ENCODE data around the gene CDK18. TPM values are rescaled to one million over a fixed set of nuclear protein-coding genes. Genes with fewer than 3 reads are reported as not detected.
A peak's percentile ranks its signal among the peaks of the same experiment; 100 is the strongest.

The CDK18 gene
- polyA plus RNA-seq, 1 donor (not counting 4 experiments of a cell fraction or from before 2014, with no cell fraction given) = 10.9 TPM

DNA sequence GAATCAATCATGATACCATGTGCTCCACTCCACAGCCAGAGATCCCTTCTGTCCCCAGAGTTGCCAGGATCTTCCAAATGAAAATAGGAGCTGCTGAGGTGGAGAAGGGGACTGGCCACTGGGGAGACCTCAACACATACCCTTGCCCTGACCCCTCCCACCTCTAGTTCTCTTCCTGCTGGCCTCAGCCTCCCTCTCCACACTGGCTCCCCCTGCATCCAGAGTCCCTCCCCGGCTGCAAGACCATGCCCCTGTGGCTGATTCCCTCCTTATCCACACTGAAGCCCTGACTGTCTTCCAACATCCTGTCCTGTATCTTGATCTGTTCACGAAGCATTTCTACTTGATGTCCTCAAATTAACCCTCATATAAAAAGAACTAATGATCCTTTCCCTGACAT, 21.1 kb upstream of the CDK18 start:
- dilution Hi-C loops (cut with MboI; ENCODE audit: extremely low pct_ligation_motif_present, low sequenced_read_pairs) = no loop called here
- TF ChIP-seq, protein P1, sequence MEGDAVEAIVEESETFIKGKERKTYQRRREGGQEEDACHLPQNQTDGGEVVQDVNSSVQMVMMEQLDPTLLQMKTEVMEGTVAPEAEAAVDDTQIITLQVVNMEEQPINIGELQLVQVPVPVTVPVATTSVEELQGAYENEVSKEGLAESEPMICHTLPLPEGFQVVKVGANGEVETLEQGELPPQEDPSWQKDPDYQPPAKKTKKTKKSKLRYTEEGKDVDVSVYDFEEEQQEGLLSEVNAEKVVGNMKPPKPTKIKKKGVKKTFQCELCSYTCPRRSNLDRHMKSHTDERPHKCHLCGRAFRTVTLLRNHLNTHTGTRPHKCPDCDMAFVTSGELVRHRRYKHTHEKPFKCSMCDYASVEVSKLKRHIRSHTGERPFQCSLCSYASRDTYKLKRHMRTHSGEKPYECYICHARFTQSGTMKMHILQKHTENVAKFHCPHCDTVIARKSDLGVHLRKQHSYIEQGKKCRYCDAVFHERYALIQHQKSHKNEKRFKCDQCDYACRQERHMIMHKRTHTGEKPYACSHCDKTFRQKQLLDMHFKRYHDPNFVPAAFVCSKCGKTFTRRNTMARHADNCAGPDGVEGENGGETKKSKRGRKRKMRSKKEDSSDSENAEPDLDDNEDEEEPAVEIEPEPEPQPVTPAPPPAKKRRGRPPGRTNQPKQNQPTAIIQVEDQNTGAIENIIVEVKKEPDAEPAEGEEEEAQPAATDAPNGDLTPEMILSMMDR (optimal IDR thresholded peaks at IDR 0.05 in 1 of 3, IDR thresholded peaks at IDR 0.05 in 1 of 3, conservative IDR thresholded peaks at IDR 0.05 in 1 of 3; ENCODE audit: extremely low read depth in 1 of 3, insufficient read depth in 2 of 3, low read length in 3 of 3) = no peak
- no peak for TF ChIP-seq EZH2 (IDR thresholded peaks at IDR 0.05; ENCODE audit: low read length)
- H3K4me1 ChIP-seq (ENCODE audit: control insufficient read depth, extremely low read depth, insufficient read depth, low read length) = peaks cover 18% of the 10 kb centered on the region
- no peak overlapping the region for H3K4me2 ChIP-seq (ENCODE audit: control insufficient read depth, extremely low read depth, insufficient read depth, low read depth, low read length)
- no peak overlapping the region for H3K4me3 ChIP-seq (ENCODE audit: control insufficient read depth in 2 of 3, extremely low read depth in 1 of 3, insufficient read depth in 2 of 3, low read depth in 1 of 3, low read length in 3 of 3)
- H4K20me1 ChIP-seq (ENCODE audit: control insufficient read depth, extremely low read depth, insufficient read depth, low read length) = no peaks in the 10 kb centered on the region
- H3K9ac ChIP-seq (ENCODE audit: control insufficient read depth, extremely low read depth, insufficient read depth, low read length) = no peak overlapping the region
- no peaks in the 10 kb centered on the region for H3K9me3 ChIP-seq (ENCODE audit: control insufficient read depth, low read depth, low read length)
- H3K27me3 ChIP-seq (ENCODE audit: control insufficient read depth, extremely low read depth, insufficient read depth, low read length) = peaks cover 17% of the 10 kb centered on the region
- no peaks in the 10 kb centered on the region for H3K79me2 ChIP-seq (ENCODE audit: control insufficient read depth, insufficient read depth, low read length)
- H3K27ac ChIP-seq (ENCODE audit: control insufficient read depth, insufficient read depth, low read length) = no peak overlapping the region
- H3K9me1 ChIP-seq (ENCODE audit: control insufficient read depth, extremely low read depth, insufficient read depth, low read length) = no peaks in the 10 kb centered on the region
- no peaks in the 10 kb centered on the region for H3K36me3 ChIP-seq (ENCODE audit: control insufficient read depth in 2 of 2, extremely low read depth in 1 of 2, insufficient read depth in 2 of 2, low read length in 2 of 2)
- DNase-seq (ENCODE audit: low read depth, low spot score) = no peak
- FAIRE-seq = no peak
- H2AFZ ChIP-seq (ENCODE audit: control insufficient read depth, low read length) = no peak overlapping the region

DNA sequence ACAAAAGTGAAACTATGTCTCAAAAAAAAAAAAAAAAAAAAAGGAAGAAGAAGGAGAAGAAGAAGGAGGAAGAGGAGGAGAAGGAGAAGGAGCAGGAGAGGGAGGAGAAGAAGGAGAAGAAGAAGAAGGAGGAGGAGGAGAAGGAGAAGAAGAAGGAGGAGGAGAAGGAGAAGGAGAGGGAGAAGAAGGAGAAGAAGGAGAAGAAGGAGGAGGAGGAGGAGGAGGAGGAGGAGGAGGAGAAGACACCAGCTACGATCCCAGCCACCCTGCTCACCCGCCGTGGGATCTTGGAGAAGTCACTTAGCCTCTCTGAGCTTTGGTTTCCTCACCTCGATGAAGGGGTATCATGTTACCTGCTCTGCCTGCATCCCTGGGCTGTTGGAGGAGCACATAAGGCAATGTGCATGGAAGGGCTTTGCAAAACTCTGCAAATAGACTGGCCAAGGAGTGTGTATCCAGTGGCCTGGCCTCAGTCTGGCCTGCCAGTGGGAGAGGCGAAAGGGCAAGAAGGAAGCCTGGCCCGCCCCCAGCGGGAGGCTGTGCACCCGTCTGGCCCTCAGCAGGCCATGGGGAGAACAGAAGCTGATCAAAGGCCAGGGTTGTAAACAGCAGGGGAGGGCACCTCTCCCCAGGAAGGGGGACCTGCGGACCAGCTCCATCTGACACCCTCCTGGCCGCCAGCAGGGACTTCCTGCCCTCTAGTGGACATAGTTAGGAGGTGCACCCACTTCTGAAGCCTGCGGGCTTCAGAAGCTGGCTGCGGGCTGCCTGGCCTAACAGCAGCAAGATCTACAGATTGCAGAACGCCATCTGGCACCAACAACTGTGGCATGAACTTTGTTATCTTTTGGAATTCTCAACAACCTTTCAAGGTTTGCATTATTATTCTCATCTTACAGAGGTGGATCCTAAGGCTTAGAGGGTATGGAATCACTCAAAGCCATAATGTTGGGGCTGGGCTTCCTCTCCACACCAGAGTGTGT, 19.2 kb upstream of the CDK18 start:
- Histone ChIP-seq H3K79me2 (ENCODE audit: control insufficient read depth, insufficient read depth, low read length) (no peaks in the 10 kb centered on the region), H3K4me1 (ENCODE audit: control insufficient read depth, extremely low read depth, insufficient read depth, low read length) (peaks cover 14% of the 10 kb centered on the region), H3K4me3 (ENCODE audit: control insufficient read depth in 2 of 3, extremely low read depth in 1 of 3, insufficient read depth in 2 of 3, low read depth in 1 of 3, low read length in 3 of 3) (no peak overlapping the region), H3K36me3 (ENCODE audit: control insufficient read depth in 2 of 2, extremely low read depth in 1 of 2, insufficient read depth in 2 of 2, low read length in 2 of 2) (no peaks in the 10 kb centered on the region), H4K20me1 (ENCODE audit: control insufficient read depth, extremely low read depth, insufficient read depth, low read length) (no peaks in the 10 kb centered on the region), H3K27me3 (ENCODE audit: control insufficient read depth, extremely low read depth, insufficient read depth, low read length) (peaks cover 24% of the 10 kb centered on the region), H3K9ac (ENCODE audit: control insufficient read depth, extremely low read depth, insufficient read depth, low read length) (no peak overlapping the region), H3K9me1 (ENCODE audit: control insufficient read depth, extremely low read depth, insufficient read depth, low read length) (no peaks in the 10 kb centered on the region), H3K27ac (ENCODE audit: control insufficient read depth, insufficient read depth, low read length) (no peak overlapping the region), H2AFZ (ENCODE audit: control insufficient read depth, low read length) (no peak overlapping the region), H3K4me2 (ENCODE audit: control insufficient read depth, extremely low read depth, insufficient read depth, low read depth, low read length) (no peak overlapping the region), H3K9me3 (ENCODE audit: control insufficient read depth, low read depth, low read length) (no peaks in the 10 kb centered on the region)
- DNase-seq (ENCODE audit: low read depth, low spot score) (no peak), FAIRE-seq (peak; percentile 64)
- TF ChIP-seq, protein P1 (optimal IDR thresholded peaks at IDR 0.05 in 1 of 3, IDR thresholded peaks at IDR 0.05 in 1 of 3, conservative IDR thresholded peaks at IDR 0.05 in 1 of 3; ENCODE audit: extremely low read depth in 1 of 3, insufficient read depth in 2 of 3, low read length in 3 of 3) = peak; percentile 89 to 97 (median 90)
- peak; percentile 38 for TF ChIP-seq EZH2 (IDR thresholded peaks at IDR 0.05; ENCODE audit: low read length)
- dilution Hi-C loops (cut with MboI; ENCODE audit: extremely low pct_ligation_motif_present, low sequenced_read_pairs) = no loop called here

Data from keratinocyte (primary cell).